DMS153 treated with DMSO at 0.1 percent for 48 hours (cell line): ENCODE measurements around the gene BRD7.

ENCODE experiments used
- DNase-seq: peaks from one replicate; lab custom pipeline; 2025; ENCODE audit not compliant: unreplicated experiment; lab: John Stamatoyannopoulos, UW

The BRD7 gene

GRCh38 chr16:50368410-50369132 is at the start of gene BRD7:
Gene BRD7 (minus strand): TSS chr16:50368988. CDS start chr16:50368774, 214 bp downstream.
- DNase-seq = no peak

- no peak for DNase-seq
Observed at GRCh38 chr16:50416388-50416787, 47.6 kb upstream of the BRD7 start.

GRCh38 chr16:50414152-50414551 is 45.4 kb upstream of the BRD7 start:
- no peak for DNase-seq

- no peak for DNase-seq
Observed at GRCh38 chr16:50411034-50411433, 42.2 kb upstream of the BRD7 start.

GRCh38 chr16:50408001-50408561 is 39.3 kb upstream of the BRD7 start:
- no peak for DNase-seq

- no peak for DNase-seq
Observed at GRCh38 chr16:50407351-50407750, 38.6 kb upstream of the BRD7 start.

- DNase-seq = no peak
Observed at GRCh38 chr16:50403491-50403890, 34.7 kb upstream of the BRD7 start.

GRCh38 chr16:50402298-50402895 is 33.6 kb upstream of the BRD7 start:
- DNase-seq = no peak

GRCh38 chr16:50401355-50401754 is 32.6 kb upstream of the BRD7 start:
- no peak for DNase-seq

GRCh38 chr16:50400967-50401348 is 32.2 kb upstream of the BRD7 start:
- no peak for DNase-seq

GRCh38 chr16:50400312-50400966 is 31.7 kb upstream of the BRD7 start:
- DNase-seq = no peak

GRCh38 chr16:50399411-50399810 is 30.6 kb upstream of the BRD7 start:
- no peak for DNase-seq

GRCh38 chr16:50398336-50398735 is 29.5 kb upstream of the BRD7 start:
- DNase-seq = no peak

- DNase-seq = no peak
Observed at GRCh38 chr16:50396761-50397535, 28.2 kb upstream of the BRD7 start.

- DNase-seq = no peak
Observed at GRCh38 chr16:50395763-50396710, 27.2 kb upstream of the BRD7 start.

- no peak for DNase-seq
Observed at GRCh38 chr16:50393858-50394802, 25.3 kb upstream of the BRD7 start.

- no peak for DNase-seq
Observed at GRCh38 chr16:50393416-50393815, 24.6 kb upstream of the BRD7 start.

- DNase-seq = no peak
Observed at GRCh38 chr16:50390914-50391716, 22.3 kb upstream of the BRD7 start.
